HG03457 (cell line): Measurements from ENCODE around the gene VAV2.

Experiments used
- ATAC-seq: cut with Tn5 transposase; IDR thresholded peaks from one replicate; pipeline ENCODE4 v1.9.1; 2021; ENCODE audit warnings: moderate number of reproducible peaks; ENCODE audit not compliant: unreplicated experiment

Gene VAV2

GRCh38 chr9:133991964-133992779 lies at the start of gene VAV2:
Gene VAV2 (minus strand): TSS chr9:133992324. CDS start chr9:133992278, 46 bp downstream.
- no peak for ATAC-seq

- ATAC-seq, result no peak
These were observed 49.5 kb upstream of the VAV2 start for GRCh38 chr9:134041649-134041962.

- no peak for ATAC-seq
These were observed 48.9 kb upstream of the VAV2 start for GRCh38 chr9:134040781-134041648.

GRCh38 chr9:134040176-134040565 lies 48.0 kb upstream of the VAV2 start:
- no peak for ATAC-seq

GRCh38 chr9:134039386-134040175 lies 47.5 kb upstream of the VAV2 start:
- ATAC-seq, result no peak

- ATAC-seq, result no peak
These were observed 45.5 kb upstream of the VAV2 start for GRCh38 chr9:134037641-134038040.

- no peak for ATAC-seq
These were observed 44.0 kb upstream of the VAV2 start for GRCh38 chr9:134036130-134036529.

- no peak for ATAC-seq
These were observed 43.2 kb upstream of the VAV2 start for GRCh38 chr9:134035041-134036039.

GRCh38 chr9:134034215-134035040 lies 42.3 kb upstream of the VAV2 start:
- ATAC-seq, result no peak

GRCh38 chr9:134033516-134034214 lies 41.5 kb upstream of the VAV2 start:
- ATAC-seq, result no peak

- ATAC-seq, result no peak
These were observed 40.5 kb upstream of the VAV2 start for GRCh38 chr9:134032456-134033222.

GRCh38 chr9:134031783-134032182 lies 39.7 kb upstream of the VAV2 start:
- no peak for ATAC-seq

- no peak for ATAC-seq
These were observed 38.8 kb upstream of the VAV2 start for GRCh38 chr9:134030821-134031470.

- no peak for ATAC-seq
These were observed 37.4 kb upstream of the VAV2 start for GRCh38 chr9:134029248-134030226.

- ATAC-seq, result no peak
These were observed 36.6 kb upstream of the VAV2 start for GRCh38 chr9:134028575-134029247.

- no peak for ATAC-seq
These were observed 36.0 kb upstream of the VAV2 start for GRCh38 chr9:134028076-134028475.
